Activated CD4-positive, alpha-beta T cell treated with anti-CD3 and anti-CD28 coated beads for 1 hour (primary cell): Measurements from ENCODE around the gene MIER3.

Source experiments
- DNase-seq: peaks from one replicate; pipeline ENCODE4 v3.0.0-alpha.2; 2020

MIER3 gene

GRCh38 chr5:56893251-56893951 is 58.5 kb downstream of the MIER3 start:
- no peak for DNase-seq

- no peak for DNase-seq
Measured at GRCh38 chr5:56881571-56881970, 70.4 kb downstream of the MIER3 start.

- no peak for DNase-seq
Measured at GRCh38 chr5:56876327-56876726, 75.6 kb downstream of the MIER3 start.

- no peak for DNase-seq
Measured at GRCh38 chr5:56873056-56873455, 78.9 kb downstream of the MIER3 start.

GRCh38 chr5:56871777-56872176 is 80.1 kb downstream of the MIER3 start:
- DNase-seq, result no peak
